NOMO-1 treated with dmso at 0.1 percent for 144 hours (cell line): ENCODE data around the gene KCNQ4.

Source experiments
- DNase-seq: peaks from one replicate; lab custom pipeline; 2025; ENCODE audit not compliant: unreplicated experiment; lab: John Stamatoyannopoulos, UW

Gene KCNQ4

DNA sequence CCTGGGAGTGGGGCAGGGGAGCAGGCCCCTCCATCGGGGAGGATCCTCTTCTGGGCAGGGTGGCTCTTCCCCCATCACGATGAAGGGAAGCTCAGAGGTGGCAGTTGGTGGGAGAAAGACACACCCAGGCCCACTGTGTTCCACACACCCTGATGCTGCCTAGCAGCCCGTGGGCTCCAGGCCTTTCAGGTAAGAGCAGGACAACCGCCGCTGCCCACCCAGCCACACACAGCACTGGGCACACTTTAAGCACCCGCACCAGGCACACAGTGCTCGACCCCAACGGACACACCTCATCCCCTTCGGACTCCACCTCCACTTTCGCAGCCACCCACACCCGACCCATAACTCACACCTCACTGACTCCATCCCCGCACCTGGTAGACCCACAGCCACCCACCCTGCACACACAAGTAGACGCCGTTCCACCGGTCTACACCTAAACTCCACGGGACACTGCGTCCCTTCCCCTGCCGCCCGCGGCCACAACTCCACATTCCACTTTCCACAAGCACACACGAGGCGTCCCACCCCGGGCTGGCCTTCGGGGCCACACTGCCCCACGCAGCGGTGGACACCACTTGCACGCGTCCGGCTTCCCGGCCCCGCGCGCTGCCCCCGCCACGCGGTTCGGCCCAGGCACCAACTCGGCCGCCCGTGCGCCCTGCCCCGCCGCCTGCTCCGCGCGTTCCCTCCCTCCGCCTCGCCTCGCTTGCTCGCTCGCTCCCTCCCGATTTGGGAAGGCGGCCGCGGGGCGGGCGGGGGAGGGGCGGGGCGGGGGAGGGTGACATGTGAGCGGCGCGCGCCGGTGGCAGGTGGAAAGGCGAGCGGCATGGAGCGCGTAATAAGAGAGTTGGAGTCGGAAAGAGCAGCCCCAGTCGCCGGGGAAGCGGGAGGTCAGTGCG, at the start of gene KCNQ4:
Gene KCNQ4 (plus strand): TSS at position 787 of the 905 bp plus-strand sequence. CDS start 307 bp downstream, outside the sequence.
- no peak for DNase-seq

- no peak for DNase-seq
These were observed 48.5 kb upstream of the KCNQ4 start for GRCh38 chr1:40734882-40735628.

DNA sequence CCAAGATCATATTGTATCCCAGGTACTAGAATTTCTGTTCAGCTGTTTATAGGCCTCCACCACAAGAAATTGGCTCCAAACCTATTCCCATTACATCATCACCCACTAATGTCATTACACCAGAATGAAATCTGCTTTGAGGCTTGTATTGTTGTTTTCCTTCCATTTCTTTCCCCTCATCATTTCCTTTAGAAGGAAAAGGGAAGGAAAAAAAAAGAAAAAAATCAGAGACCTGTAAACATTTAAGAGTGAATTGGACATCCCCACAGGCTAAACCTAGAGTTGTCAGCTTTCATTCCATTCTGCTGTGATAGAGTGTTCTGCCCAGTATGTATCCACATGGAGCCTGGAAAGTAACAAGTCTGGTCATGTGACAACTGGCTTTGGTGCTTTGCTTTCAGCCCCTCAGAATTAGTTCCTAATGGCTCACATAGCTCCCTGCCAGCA, 47.5 kb upstream of the KCNQ4 start:
- no peak for DNase-seq

DNA sequence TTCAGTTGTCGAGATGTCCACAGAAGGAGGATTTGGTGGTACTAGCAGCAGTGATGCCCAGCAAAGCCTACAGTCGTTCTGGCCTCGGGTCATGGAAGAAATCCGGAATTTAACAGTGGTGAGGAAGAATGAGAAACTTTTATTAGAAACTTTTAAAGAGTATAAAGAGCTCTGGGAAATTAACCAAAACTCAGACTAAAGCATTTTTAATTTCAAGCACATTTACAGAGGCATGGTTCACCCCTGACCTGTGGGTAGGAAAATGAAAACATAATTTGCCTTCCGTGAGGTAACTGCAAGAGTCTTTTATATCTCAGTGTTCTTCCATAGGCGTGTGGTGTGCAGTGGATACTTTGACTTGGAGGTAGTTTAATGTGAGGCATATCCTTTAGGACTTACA, 44.8 kb upstream of the KCNQ4 start:
- DNase-seq, result no peak

DNA sequence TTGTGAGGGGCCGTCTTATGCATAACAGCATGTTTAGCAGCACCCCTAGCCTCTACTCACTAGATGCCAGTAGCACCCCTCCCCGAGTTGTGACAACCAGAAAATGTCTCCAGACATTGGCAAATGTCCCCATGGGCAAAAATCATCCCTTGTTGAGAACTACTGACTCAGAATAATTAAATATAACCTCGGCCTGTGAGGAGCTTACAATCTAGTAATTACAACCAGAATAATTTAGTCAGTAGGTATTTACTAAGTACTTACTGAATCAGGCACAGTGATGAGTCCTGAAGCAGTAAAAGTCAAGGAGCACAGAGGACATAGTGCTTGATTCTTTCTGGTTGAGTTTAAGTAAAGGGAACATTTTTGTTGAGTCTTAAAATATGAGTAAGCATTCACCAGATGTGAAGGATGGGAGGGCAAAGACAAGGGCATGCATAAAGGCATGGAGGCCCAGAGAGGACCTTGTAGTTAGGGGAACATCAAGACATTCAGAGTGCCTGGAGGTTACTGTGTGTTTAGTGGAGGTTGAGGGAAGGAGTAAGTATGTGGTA, 44.1 kb upstream of the KCNQ4 start:
- DNase-seq, result no peak

DNA sequence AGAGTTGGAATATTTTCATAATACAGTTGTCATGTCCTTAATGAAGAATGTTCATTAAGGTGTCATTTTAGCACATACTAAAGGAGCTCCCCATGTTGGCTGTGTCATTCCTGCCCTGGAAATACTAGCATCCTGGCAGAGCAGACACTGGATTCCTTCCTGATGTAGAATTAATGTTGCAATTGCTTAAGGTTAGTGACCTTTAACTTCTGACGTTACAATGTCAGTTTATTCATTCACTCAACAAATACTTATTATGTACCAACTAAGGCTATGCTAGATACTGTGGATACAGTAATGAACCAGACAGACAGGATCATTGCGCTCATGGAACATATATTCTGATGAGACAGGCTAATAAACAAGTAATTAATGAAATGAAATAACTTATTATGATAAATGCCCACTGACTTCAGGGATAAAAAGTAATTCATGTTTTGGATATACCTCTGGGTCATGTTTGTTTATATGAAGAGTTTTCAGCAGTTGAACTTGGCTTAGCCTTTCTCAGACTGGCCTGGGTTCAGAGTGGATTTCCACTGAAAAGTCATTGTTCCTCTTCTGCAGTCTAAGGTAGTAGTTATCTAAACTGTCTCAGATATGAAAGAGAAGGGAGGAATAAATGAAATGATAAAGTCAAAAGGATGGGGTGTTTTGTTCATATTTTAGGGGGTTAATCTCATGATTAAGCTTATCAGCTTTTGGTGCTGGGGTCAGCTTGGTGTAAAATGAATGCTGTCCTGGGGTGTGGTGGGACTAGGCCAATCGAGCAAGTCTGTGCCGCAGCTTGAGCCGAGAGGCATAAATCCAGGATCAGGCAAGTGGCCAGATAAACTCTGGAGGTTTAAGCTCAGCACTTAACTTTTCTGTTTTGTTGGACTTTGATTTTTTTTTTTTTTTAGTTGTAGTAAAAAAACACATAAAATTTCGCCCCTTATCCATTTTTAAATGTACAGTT, 43.3 kb upstream of the KCNQ4 start:
- no peak for DNase-seq

DNA sequence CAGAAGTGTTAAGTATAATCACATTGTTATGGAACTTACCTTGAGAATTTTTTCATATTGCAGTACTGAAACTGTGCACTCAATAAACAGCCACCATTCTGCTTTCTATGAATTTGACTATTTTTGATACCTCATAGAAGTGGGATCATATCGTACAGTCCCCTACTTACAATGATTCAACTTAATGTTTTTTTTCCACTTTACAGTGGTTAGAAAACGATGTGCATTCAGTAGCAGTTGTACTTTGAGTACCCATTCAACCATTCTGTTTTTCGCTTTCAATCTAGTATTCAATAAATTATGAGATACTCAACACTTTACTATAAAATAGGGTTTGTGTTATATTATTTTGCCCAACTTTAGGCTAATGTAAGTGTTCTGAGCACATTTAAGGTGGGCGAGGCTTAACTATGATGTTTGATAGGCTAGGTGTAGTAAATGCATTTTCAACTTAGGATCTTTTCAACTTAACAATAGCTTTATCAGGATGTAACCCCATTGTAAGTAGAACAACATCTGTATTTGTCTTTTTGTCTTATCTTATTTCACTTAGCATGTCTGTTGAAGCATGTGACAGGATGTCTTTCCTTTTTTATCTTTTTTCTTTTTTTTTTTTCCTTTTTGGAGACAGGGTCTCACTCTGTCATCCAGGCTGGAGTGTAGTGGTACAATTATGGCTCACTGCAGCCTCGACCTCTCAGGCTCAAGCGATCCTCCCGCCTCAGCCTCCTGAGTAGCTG, 42.4 kb upstream of the KCNQ4 start:
- DNase-seq, result no peak

GRCh38 chr1:40742363-40743061, 41.1 kb upstream of the KCNQ4 start:
- no peak for DNase-seq

GRCh38 chr1:40743452-40743851, 40.1 kb upstream of the KCNQ4 start:
- no peak for DNase-seq

GRCh38 chr1:40743860-40744259, 39.7 kb upstream of the KCNQ4 start:
- no peak for DNase-seq

GRCh38 chr1:40745176-40745575, 38.4 kb upstream of the KCNQ4 start:
- DNase-seq, result no peak

- no peak for DNase-seq
These were observed 37.1 kb upstream of the KCNQ4 start for GRCh38 chr1:40746344-40747090.

- no peak for DNase-seq
These were observed 34.5 kb upstream of the KCNQ4 start for GRCh38 chr1:40748841-40749718.

GRCh38 chr1:40749817-40750216, 33.8 kb upstream of the KCNQ4 start:
- no peak for DNase-seq

DNA sequence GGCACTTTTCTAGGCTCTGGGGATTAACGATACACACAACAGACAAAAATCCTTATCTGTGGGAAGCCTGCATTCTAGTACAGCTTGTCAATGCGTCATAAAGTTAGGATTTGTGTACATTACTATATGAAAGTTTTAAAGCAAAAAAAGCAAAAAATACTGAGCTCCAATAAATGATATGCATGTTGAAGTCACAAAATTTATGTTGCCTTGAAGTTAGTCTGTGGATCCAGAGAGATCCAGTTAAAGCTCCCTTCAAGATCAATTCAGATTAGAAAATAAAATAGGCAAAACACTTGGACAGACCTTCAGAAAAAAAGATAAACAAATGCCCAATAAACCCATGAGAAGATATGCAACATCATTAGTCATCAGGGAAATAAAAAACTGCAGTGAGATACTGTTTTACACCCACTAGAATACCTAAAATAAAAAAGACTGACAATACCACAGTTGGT, 33.1 kb upstream of the KCNQ4 start:
- DNase-seq, result no peak

- no peak for DNase-seq
These were observed 31.8 kb upstream of the KCNQ4 start for GRCh38 chr1:40751802-40752201.

DNA sequence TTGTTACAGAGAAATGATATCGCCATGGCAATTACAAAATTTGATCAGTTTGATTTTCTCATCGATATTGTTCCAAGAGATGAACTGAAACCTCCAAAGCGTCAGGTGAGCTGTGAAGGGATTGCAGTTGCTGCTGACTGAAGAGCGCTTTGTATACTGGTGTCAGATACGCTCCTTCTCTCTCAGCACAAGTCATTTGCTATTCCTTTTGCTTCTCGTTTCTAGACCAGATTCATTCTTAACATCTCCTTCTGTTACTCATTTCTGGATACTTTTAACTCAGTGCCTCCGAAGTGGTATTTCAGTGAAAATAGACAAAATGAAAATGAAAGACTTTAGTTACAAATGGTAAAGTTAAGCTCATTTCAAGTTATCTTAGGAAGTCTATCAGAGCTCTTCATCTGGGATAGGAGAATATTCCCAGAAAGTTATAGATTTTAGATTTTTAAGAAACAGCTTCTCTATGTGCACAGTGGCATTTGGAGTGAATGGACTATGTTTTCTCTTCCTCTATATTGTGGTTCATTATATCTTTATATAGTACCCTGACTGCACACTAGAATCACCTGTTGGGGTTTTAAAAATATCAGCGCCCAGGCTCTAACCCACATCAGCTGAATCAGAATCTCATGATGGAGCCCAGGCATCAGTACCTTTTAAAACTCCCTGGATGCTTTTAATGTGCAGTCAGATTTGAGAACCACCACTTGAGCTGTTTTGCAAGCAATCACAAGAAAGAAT, 30.3 kb upstream of the KCNQ4 start:
- DNase-seq, result no peak
